ENCODE data around the gene PRICKLE1.

The PRICKLE1 gene

DNA sequence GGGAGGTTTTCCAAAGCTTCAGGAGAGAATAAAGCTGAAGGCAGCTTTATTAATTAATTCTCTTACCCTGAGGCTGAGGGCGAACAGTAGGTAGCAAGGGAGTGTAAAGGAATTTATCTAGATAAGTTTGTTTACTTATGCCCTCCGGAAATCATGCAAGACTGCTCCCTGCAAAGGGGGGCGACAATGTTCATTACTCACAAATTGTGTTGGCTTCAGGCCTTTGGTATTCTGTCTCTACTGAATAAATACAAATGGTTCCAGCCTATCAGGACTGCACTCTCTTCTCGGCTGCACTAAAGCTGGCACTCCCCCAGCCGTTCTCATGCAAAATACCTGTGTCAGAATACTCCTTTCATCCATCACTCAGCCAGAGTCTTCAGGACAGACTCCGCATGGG lies 142.8 kb downstream of the PRICKLE1 start:
- Mint-ChIP-seq H3K27ac (no peak overlapping the region), H3K9me3 (ENCODE audit: low read depth) (peaks cover 4% of the 10 kb centered on the region), H3K4me3 (no peak overlapping the region), H3K36me3 (peaks cover 40% of the 10 kb centered on the region), H3K4me1 (ENCODE audit: low read depth) (no peaks in the 10 kb centered on the region), H3K27me3 (no peaks in the 10 kb centered on the region)

- Mint-ChIP-seq H3K4me1 (ENCODE audit: low read depth) (no peaks in the 10 kb centered on the region), H3K9me3 (ENCODE audit: low read depth) (peaks cover 4% of the 10 kb centered on the region), H3K36me3 (peaks cover 46% of the 10 kb centered on the region), H3K27me3 (no peaks in the 10 kb centered on the region), H3K4me3 (no peak overlapping the region), H3K27ac (no peak overlapping the region)
These were observed 143.7 kb downstream of the PRICKLE1 start for GRCh38 chr12:42445891-42446290.

- peaks cover 49% of the 10 kb centered on the region for H3K36me3 Mint-ChIP-seq
- peaks cover 4% of the 10 kb centered on the region for H3K9me3 Mint-ChIP-seq (ENCODE audit: low read depth)
- H3K27me3 Mint-ChIP-seq, result no peaks in the 10 kb centered on the region
- H3K4me3 Mint-ChIP-seq, result no peak overlapping the region
- no peak overlapping the region for H3K27ac Mint-ChIP-seq
- no peaks in the 10 kb centered on the region for H3K4me1 Mint-ChIP-seq (ENCODE audit: low read depth)
These were observed 145.2 kb downstream of the PRICKLE1 start for GRCh38 chr12:42444192-42444943.

DNA sequence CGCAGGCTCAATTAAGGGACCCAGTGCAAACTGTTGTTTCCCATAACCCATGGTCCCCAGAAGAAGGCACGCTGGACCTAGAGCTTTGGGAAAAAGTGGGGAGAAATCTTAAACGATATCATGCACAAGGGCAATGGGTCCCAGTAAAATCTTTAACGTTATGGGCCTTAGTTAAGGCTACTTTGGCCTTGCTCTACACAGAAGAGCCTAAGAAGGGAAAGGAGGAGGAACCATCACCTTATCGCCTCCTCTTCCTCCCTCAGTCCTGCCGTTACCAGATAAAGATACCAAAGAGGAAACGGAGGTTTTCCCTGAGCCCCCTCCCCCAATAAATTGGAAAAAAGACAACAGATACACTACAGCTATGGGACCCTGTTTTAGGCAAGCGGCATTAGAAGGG lies 146.7 kb downstream of the PRICKLE1 start:
- Mint-ChIP-seq H3K27ac (no peak overlapping the region), H3K4me1 (ENCODE audit: low read depth) (no peaks in the 10 kb centered on the region), H3K4me3 (no peak overlapping the region), H3K27me3 (no peaks in the 10 kb centered on the region), H3K36me3 (peaks cover 49% of the 10 kb centered on the region), H3K9me3 (ENCODE audit: low read depth) (peaks cover 4% of the 10 kb centered on the region)

- Mint-ChIP-seq H3K9me3 (ENCODE audit: low read depth) (peaks cover 4% of the 10 kb centered on the region), H3K4me3 (no peak overlapping the region), H3K36me3 (peaks cover 48% of the 10 kb centered on the region), H3K27me3 (no peaks in the 10 kb centered on the region), H3K4me1 (ENCODE audit: low read depth) (no peaks in the 10 kb centered on the region), H3K27ac (no peak overlapping the region)
These were observed 147.2 kb downstream of the PRICKLE1 start for GRCh38 chr12:42442311-42442759.

DNA sequence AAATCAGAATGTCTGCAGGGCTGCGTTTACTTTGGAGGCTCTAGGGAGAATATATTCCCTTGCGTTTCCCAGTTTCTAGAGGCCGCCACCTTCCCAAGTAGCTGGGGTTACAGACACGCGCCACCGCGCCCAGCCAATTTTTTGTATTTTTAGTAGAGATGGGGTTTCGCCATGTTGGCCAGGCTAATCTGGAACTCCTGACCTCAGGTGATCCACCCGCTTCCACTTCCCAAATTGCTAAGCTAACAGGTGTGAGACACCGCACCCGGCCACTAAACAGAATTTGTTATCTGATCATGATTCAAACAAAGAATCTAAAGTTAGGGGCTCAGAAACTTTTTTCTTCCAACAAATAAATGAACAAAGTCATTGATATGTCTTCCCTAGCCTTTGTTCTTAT lies 148.9 kb downstream of the PRICKLE1 start:
- H3K9me3 Mint-ChIP-seq (ENCODE audit: low read depth), result peaks cover 4% of the 10 kb centered on the region
- H3K4me3 Mint-ChIP-seq, result no peak overlapping the region
- no peaks in the 10 kb centered on the region for H3K4me1 Mint-ChIP-seq (ENCODE audit: low read depth)
- H3K36me3 Mint-ChIP-seq, result peaks cover 44% of the 10 kb centered on the region
- no peaks in the 10 kb centered on the region for H3K27me3 Mint-ChIP-seq
- no peak overlapping the region for H3K27ac Mint-ChIP-seq

DNA sequence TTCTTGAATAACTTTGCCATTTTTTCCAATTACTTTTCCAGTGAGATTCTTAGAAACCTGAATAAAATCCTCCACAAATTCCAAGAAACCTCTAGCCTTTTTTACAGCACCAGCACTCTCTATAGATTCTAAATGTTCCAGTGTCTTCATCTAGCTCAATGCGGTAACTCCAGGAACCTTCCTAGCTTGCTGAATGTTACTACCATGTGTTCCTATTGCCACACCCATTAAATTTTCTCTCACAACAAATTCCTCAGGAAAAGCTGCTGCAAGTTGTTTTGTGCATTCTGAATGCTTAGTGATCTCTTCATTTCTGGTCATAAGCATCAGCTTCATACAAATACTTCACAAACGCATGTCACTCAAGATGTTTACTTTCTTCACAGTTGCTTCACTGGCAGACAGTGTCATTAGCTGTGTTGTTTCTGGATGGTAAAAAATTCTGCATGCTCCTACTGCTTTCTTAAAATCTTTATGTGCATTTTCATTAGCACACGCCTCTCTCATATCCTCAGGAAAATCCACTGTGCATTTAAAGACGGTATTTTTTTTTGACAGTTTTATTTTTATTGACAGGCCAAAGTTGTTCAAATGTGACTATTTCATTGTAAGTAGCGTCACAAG lies 156.9 kb downstream of the PRICKLE1 start:
- H3K9me3 Mint-ChIP-seq (ENCODE audit: low read depth), result no peaks in the 10 kb centered on the region
- peaks cover 31% of the 10 kb centered on the region for H3K36me3 Mint-ChIP-seq
- no peak overlapping the region for H3K27ac Mint-ChIP-seq
- no peak overlapping the region for H3K4me3 Mint-ChIP-seq
- no peaks in the 10 kb centered on the region for H3K4me1 Mint-ChIP-seq (ENCODE audit: low read depth)
- H3K27me3 Mint-ChIP-seq, result no peaks in the 10 kb centered on the region

- H3K4me1 Mint-ChIP-seq (ENCODE audit: low read depth), result peaks cover 1% of the 10 kb centered on the region
- no peaks in the 10 kb centered on the region for H3K9me3 Mint-ChIP-seq (ENCODE audit: low read depth)
- H3K27ac Mint-ChIP-seq, result no peak overlapping the region
- no peak overlapping the region for H3K4me3 Mint-ChIP-seq
- H3K36me3 Mint-ChIP-seq, result peaks cover 45% of the 10 kb centered on the region
- no peaks in the 10 kb centered on the region for H3K27me3 Mint-ChIP-seq
These were observed 160.7 kb downstream of the PRICKLE1 start for GRCh38 chr12:42428850-42429249.

DNA sequence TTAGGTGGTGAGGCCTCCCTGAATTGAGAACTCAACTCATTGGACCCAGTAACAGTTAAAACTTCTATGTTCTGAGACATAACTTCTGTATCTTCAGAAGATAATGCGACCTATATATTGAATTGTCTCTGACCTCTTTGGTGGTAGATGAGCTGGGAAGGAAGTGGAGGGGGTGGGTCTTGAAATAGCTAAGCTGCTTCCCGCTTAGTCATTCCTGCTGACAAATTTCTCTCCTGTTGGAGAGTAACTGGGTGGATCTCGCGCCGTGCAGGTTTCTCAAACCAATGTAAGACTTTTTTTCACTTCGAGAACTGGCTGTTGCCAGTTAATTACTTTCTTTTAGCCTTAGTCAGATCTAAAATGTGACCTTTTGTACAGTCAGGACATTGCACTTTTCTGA lies 162.8 kb downstream of the PRICKLE1 start:
- peaks cover 2% of the 10 kb centered on the region for H3K4me1 Mint-ChIP-seq (ENCODE audit: low read depth)
- H3K9me3 Mint-ChIP-seq (ENCODE audit: low read depth), result no peaks in the 10 kb centered on the region
- H3K27me3 Mint-ChIP-seq, result no peaks in the 10 kb centered on the region
- H3K4me3 Mint-ChIP-seq, result no peak overlapping the region
- H3K27ac Mint-ChIP-seq, result peak overlapping the region; percentile 34
- H3K36me3 Mint-ChIP-seq, result peaks cover 32% of the 10 kb centered on the region

- Mint-ChIP-seq H3K27me3 (no peaks in the 10 kb centered on the region), H3K9me3 (ENCODE audit: low read depth) (no peaks in the 10 kb centered on the region), H3K4me1 (ENCODE audit: low read depth) (peaks cover 15% of the 10 kb centered on the region), H3K4me3 (no peak overlapping the region), H3K27ac (no peak overlapping the region), H3K36me3 (peaks cover 17% of the 10 kb centered on the region)
These were observed 166.8 kb downstream of the PRICKLE1 start for GRCh38 chr12:42422785-42423184.

- Mint-ChIP-seq H3K27ac (no peak overlapping the region), H3K9me3 (ENCODE audit: low read depth) (no peaks in the 10 kb centered on the region), H3K4me1 (ENCODE audit: low read depth) (peaks cover 17% of the 10 kb centered on the region), H3K36me3 (peaks cover 13% of the 10 kb centered on the region), H3K4me3 (no peak overlapping the region), H3K27me3 (no peaks in the 10 kb centered on the region)
These were observed 167.4 kb downstream of the PRICKLE1 start for GRCh38 chr12:42421844-42422779.

GRCh38 chr12:42420395-42420794 lies 169.2 kb downstream of the PRICKLE1 start:
- Mint-ChIP-seq H3K27ac (no peak overlapping the region), H3K4me3 (no peak overlapping the region), H3K27me3 (no peaks in the 10 kb centered on the region), H3K9me3 (ENCODE audit: low read depth) (no peaks in the 10 kb centered on the region), H3K36me3 (peaks cover 16% of the 10 kb centered on the region), H3K4me1 (ENCODE audit: low read depth) (peaks cover 24% of the 10 kb centered on the region)

DNA sequence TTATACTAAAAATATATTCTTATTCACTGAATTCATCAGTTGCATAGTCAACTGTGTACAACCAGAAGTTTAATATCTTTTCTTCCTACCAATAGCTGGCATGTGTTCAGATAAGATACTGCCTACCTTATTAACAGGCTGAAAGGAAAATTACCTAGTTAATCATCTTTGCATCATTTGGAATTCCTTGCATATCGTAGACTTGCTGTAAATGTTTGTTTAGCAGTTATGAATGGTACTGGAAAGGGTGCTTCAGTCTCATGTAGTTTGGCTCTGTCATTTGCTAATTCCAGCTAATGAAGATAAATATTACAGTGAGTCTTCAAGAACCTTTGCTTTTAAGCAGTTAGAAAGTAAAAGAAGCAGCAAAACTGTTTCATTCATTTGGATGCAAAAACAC lies 179.2 kb downstream of the PRICKLE1 start:
- H3K4me3 Mint-ChIP-seq, result no peak overlapping the region
- peaks cover 11% of the 10 kb centered on the region for H3K36me3 Mint-ChIP-seq
- H3K4me1 Mint-ChIP-seq (ENCODE audit: low read depth), result peaks cover 8% of the 10 kb centered on the region
- no peaks in the 10 kb centered on the region for H3K9me3 Mint-ChIP-seq (ENCODE audit: low read depth)
- H3K27ac Mint-ChIP-seq, result no peak overlapping the region
- H3K27me3 Mint-ChIP-seq, result no peaks in the 10 kb centered on the region

DNA sequence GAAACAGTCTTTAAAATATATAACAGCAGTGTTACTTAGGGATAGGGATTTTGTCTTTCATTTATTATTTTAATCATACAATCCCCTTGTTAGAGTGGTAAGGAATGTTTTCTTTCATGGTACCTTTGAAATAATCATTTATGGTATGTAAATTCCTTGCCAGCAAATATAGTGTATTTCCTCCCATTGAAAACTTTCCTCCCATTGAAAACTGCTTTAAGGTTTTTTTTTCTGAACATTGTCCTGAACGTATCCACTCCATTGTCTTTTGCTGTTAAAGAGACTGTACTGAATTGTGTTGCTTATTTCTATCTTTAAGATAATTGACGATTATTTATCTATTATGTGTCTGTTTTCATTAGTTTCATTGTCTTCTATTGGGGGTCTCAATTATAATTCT lies 180.1 kb downstream of the PRICKLE1 start:
- Mint-ChIP-seq H3K4me1 (ENCODE audit: low read depth) (peaks cover 11% of the 10 kb centered on the region), H3K27me3 (no peaks in the 10 kb centered on the region), H3K4me3 (no peak overlapping the region), H3K9me3 (ENCODE audit: low read depth) (no peaks in the 10 kb centered on the region), H3K36me3 (peaks cover 14% of the 10 kb centered on the region), H3K27ac (no peak overlapping the region)

- peak overlapping the region; percentile 6 for H3K27ac Mint-ChIP-seq
- no peaks in the 10 kb centered on the region for H3K27me3 Mint-ChIP-seq
- H3K4me3 Mint-ChIP-seq, result no peak overlapping the region
- no peaks in the 10 kb centered on the region for H3K9me3 Mint-ChIP-seq (ENCODE audit: low read depth)
- peaks cover 15% of the 10 kb centered on the region for H3K36me3 Mint-ChIP-seq
- H3K4me1 Mint-ChIP-seq (ENCODE audit: low read depth), result peaks cover 10% of the 10 kb centered on the region
These were observed 182.2 kb downstream of the PRICKLE1 start for GRCh38 chr12:42407306-42407705.

All from activated naive CD8-positive, alpha-beta T cell (primary cell).